Activated CD4-positive, CD25-positive, alpha-beta regulatory T cell treated with anti-CD3 and anti-CD28 coated beads, Interleukin-2, amount 50 U/mL, for 16 hours (primary cell): Measurements from ENCODE around the gene CLGN.
"Not testable (repeated sequence)": the region's sequence is repeated elsewhere in the genome, so short reads cannot be mapped to it uniquely, and the experiment has no call there.

Source experiments
- DNase-seq: peaks from one replicate; pipeline ENCODE4 v3.0.0-alpha.2; 2020; ENCODE audit warnings: low read depth, low spot score

The CLGN gene, protein sequence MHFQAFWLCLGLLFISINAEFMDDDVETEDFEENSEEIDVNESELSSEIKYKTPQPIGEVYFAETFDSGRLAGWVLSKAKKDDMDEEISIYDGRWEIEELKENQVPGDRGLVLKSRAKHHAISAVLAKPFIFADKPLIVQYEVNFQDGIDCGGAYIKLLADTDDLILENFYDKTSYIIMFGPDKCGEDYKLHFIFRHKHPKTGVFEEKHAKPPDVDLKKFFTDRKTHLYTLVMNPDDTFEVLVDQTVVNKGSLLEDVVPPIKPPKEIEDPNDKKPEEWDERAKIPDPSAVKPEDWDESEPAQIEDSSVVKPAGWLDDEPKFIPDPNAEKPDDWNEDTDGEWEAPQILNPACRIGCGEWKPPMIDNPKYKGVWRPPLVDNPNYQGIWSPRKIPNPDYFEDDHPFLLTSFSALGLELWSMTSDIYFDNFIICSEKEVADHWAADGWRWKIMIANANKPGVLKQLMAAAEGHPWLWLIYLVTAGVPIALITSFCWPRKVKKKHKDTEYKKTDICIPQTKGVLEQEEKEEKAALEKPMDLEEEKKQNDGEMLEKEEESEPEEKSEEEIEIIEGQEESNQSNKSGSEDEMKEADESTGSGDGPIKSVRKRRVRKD

DNA sequence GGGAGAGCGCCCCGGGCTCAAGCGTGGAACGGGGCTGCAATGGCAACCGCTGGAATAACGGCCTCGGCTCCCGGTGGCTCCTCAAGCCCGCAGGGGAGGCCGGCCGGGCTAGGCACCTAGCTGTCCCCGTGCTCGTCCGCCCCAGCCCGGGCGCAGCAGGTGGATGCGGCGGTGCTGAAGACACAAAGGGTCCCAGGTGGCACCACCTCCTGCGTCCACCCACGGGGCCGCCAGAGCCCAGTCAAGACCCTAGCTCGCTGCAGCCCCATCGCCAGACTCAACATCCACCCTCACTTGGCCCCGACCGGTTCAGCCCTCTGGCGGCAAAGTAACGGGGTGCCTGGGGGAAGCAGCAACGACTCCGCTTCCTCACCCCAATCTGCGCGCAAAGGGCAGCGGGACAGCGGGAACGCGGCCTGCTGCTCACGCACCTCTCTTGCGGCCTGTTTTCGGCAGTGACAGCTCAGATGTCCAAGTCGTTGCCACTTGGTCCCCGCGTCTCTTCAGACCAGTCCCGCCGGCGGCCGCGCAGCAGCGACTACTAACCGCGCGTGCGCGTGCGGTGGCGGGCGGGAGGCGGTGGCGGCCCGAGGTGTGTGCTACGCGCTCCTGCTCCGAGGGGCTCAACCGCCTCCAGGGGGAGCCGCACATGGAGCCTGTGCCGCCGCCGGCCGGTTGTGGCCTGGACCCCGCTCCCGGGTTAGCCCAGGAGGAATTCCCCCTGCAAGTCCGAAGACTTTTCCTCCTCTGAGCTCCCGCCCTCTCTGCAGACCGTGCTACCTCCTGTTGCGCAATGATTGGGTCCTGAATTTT, at the start of gene CLGN:
Gene CLGN, minus strand, starts transcription at position 543 of the 813 bp plus-strand sequence. CDS start 14,570 bp downstream, outside the sequence.
- no peak for DNase-seq

DNA sequence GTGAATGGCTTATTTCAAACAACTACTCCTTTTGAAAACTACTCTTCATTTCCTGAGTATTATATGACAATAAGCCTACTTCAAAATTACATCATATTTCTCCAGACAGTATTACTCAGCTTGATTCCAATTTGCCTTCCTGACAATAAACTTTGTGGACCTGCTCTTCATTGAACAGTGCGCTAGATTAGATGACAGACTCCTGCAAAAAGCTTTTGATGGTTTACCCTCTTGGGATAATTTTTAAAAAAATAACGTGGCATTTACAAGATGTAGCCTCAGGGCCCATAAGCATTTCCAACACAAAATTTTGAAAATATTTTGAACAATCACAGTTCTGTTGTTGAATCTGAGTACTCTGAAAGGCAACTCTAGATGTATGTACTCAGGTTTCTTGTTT, 44.7 kb upstream of the CLGN start:
- no peak for DNase-seq

DNA sequence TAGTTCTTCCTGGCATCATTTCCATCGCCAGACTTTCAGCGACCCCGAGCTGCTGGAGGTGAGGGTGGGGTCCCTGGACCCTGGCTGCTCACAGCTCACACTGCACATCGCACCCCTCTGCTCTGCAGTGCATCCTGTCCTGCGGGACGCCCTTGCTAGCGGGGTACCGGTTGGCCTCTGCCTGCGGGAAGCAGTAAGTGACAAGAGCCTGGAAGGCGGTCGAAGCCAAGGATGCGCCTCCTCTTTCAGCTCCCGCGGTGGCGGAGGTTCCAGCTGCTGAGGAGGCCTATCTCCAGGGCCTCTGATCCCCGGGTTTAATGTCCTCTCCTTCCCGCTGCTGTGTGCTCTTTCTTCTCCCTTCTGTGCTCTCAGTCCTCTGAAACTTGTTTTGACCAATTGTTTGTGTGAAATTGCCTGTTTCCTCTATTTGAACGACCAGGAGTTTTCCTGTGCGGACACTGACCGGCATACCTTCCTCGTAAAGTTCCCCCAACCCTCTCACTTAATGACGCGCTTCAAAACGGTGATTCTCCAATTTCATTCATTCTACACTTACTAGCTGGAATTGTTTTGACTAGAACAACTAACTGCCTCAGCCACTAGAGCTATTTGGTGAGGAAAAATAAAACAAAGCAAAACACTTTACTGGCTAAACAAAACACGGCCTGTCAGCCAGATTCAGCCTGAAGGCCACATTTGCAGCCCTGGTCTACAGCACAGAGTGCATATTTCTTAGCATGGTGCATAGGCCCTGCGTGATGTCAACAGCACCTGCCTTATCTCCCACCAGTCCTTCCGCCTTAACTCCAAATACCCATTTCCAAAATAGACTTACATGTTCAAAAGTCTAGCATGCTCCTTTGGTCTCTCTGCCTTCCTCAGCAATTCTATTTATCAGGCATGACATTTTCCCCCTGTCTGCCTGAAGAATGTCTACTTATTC, 42.6 kb upstream of the CLGN start:
- no peak for DNase-seq

DNA sequence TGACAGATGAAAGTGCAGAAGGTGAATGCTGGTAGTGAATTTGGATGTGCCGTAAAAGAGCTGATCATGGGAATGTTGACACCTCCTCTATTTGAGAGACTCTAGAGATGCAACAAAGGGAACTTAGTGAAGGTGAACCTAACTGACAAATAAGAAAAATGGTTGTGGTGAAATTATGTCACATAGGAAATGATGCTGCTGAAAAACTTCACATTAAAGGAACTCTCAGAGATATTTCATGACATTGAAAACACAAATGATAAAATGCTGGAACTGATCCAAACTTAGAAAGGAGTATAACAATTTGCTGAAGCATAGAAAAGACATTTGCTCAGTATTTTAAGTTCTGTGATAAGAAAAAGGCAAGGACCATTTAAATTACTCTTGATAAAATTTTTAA, 38.7 kb upstream of the CLGN start:
- no peak for DNase-seq

DNA sequence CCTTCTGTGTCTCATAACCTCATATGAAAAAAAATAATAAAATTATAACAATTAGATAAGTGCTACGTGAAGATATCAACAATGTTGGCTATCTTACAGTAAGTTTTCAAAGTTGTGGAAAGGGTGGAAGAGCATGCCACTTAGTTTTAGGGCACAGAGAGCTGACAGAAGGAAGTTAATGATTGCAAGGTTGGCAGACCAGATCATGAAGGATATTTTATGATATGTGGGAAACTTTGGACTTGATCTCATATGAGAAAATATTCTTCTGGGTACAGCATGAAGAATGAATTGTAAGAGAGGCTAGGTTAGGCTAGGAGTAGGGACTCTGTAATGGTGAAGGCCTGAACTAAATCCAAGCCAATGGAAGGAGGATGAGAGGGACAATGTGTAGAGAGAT, 36.2 kb upstream of the CLGN start:
- no peak for DNase-seq

DNA sequence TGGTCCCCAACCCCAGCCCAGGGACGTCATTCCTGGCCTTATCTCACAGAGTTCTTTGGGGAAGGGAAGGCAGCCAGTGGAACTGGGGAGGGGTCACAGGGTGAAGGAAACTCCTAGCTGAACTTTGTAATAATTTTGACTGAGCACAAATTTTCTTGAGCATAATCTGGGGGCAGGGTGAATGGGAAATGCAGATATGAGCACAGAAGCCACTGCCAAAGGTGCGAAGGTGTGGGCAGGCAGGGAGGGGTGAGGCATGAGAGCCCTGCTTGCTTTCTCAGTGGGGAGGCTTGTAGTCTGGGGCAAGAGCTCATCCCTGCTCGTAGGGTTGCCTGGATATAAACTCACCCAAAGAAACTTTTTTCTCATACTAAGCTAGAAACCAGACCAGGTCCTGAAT, 35.7 kb upstream of the CLGN start:
- DNase-seq = no peak

DNA sequence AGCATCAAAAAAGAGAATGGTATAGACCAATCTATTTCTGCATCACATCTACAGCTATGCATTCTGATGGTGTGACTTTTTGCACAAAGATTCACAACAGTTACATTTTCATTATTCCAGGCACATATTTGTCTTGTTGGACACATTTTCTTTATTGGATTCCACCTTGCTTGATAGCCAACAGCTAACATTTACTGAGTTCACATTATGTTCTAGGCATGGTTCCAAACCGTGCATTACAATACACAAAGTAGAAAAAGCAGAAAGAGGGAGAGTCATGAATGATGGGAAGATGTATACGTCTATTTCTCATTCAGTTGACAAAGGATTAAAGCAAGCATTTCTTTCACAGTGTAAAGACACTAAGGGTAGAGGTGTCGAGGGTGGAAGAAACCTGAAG, 22.9 kb upstream of the CLGN start:
- DNase-seq = no peak

DNA sequence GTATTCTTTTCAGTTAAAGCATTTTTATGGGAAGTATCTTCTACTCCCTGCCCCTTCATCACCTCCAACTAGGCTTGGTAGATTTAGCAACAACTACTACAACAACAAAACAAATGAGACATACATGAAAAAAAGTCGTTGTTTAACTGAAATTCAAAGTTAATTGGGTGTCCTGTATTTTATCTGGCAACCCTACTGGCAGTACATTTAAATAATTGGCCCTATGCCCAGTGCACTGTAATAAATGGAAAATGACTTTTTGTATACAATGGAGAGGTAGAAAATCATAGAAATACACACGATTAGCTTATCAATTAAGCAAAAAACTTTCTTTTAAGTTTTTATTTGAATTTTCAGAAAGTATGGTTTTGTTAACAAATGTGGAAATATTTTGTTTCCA, 21.4 kb upstream of the CLGN start:
- no peak for DNase-seq

DNA sequence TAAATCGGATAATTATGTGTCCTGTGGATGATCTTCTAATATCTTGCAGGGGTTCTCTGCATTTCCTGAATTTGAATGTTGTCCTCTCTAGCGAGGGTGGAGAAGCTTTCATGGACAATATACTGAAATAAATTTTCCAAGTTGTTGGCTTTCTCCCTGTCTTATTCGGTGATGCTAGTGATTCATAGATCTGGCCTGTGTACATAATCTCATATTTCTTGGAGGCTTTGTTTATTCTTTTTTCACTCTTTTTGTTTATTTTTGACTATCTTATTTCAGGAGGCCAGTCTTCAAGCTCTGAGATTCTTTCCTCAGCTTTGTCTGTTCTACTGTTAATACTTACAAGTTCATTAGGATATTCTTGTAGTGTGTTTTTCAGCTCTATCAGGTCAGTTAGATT, 20.7 kb upstream of the CLGN start:
- no peak for DNase-seq

DNA sequence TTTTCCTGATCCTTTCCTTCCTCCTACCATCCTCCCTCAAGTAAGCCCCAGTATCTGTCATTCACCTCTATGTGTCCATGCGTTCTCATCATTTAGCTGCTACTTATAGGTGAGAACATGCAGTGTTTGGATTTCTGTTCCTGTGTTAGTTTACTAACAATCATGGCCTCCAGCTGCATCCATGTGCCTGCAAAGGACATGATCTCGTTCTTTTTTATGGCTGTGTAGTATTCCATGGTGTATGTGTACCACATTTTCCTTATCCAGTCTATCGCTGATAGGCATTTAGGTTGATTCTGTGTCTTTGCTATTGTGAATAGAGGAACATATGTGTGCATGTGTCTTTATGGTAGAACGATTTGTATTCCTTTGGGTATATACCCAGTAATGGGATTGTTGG, 16.9 kb upstream of the CLGN start:
- DNase-seq = not testable (repeated sequence)

DNA sequence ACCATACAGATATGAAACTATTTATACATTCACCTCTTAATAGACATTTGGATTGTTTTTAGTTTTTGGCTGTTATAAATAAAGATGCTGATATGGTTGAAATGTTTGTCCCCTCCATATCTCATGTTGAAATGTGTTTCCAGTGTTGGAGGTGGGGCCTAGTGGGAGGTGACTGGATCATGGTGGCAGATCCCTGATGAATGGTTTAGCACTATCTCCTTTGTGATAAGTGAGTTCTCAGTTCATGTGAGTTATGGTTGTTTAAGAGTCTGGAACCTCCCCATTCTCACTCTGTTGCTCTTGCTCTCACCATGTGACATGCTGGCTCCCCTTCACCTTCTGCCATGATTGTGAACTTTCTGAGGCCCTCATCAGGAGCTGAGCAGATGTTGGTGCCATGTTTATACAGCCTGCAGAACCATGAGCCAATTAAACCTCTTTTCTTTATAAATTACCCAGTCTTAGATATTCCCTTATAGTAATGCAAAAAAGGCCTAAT, 12.2 kb upstream of the CLGN start:
- no peak for DNase-seq

DNA sequence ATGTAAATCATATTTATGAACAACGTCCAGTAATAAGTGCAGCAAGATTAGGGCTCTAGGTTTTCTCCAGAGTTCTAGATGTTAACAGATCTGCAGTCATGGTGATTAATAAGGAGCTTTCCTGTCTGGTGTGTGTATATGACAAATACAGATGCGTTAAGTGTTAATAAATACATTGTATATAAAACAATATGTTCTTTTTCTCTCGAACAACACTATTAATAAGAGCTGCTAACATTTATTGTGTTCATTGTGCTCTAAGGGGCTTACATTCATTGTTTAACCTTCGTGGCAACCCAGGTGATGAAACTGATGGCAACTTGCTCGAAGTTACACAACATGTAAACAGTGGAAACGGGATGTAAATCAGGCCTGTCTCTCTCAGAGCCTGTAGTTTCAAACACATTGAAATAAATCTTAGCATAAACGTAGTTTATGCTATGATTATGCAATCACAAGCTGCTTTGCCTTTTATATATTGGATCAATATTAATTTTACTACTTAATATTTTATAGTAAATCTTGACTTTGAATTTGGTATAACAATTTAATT, 547 bp upstream of the CLGN start:
- no peak for DNase-seq

DNA sequence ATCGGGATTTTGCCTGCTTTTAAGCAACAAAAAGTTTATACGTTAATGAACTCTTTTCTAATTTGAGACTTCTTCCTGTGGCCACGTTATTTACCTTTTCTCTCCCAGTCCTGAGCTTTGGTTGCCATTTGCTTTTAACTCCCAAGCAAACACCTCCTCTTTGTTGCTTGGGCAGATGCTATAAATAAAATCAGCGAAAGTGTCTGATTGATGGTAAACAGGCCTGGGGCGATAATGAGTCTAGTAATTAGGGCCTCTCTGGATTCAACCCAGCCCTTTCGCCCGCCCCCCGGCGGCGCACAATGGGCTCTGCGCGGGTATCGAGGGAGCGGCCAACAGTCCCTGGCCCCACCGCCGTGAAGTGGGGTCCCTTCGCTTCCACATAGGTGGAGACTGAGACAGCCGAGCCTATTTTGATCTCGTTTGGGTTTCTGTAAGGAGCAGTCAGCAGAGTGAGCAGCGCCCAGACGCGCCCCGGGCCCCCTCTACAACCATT, 790 bp downstream of the CLGN start:
- no peak for DNase-seq

DNA sequence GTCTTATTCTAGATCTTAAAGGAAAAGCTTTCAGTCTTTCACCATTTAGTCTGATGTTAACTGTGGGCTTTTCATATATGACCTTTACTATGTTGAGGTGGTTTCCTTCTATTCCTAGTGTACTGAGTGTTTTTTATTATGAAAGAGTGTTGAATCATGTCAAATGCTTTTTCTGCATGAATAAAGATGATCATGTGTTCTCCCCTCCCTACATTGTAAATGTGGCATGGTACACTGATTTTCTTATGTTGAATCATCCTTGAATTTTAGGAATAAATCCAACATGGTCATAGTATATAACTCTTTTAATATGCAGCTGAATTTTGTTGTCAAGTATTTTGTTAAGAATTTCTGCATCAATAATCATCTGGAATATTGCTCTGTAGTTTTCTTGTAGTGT, 4.3 kb downstream of the CLGN start:
- no peak for DNase-seq

DNA sequence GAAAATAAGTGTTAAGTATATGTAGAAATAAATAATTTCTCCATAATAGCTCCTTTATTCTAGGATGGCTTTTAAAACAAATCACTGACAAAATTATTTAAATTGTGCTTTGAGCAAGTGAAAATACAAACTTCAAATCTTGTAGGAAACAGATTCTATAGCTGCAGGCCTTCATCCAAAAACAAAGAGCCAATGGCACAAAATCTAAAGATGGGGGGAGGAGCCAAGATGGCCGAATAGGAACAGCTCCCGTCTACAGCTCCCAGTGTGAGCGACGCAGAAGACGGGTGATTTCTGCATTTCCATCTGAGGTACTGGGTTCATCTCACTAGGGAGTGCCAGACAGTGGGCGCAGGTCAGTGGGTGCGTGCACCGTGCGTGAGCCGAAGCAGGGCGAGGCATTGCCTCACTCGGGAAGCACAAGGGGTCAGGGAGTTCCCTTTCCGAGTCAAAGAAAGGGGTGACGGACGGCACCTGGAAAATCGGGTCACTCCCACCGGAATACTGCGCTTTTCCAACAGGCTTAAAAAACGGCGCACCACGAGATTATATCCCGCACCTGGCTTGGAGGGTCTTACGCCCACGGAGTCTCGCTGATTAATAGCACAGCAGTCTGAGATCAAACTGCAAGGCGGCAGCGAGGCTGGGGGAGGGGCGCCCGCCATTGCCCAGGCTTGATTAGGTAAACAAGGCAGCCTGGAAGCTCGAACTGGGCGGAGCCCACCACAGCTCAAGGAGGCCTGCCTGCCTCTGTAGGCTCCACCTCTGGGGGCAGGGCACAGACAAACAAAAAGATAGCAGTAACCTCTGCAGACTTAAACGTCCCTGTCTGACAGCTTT, 14.1 kb downstream of the CLGN start:
- not testable (repeated sequence) for DNase-seq

DNA sequence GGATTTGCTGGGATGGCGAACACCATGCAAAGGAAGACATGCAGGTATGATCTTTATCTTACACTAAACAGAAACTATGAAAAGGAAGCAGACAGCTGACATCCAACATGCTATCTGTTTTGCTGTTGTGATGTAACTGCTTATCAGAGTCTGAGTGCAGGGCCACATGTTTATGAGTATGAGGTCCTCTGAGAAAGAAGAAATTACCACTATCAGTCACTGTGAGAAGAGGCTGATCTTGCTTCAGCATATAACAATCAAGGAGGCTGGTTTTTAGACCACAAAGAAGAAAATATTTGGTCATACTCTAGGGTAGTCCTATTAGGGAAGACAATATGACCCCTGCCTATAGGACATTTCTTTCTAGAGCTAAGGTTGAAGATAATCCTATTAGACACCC, 18.5 kb downstream of the CLGN start:
- DNase-seq = no peak

DNA sequence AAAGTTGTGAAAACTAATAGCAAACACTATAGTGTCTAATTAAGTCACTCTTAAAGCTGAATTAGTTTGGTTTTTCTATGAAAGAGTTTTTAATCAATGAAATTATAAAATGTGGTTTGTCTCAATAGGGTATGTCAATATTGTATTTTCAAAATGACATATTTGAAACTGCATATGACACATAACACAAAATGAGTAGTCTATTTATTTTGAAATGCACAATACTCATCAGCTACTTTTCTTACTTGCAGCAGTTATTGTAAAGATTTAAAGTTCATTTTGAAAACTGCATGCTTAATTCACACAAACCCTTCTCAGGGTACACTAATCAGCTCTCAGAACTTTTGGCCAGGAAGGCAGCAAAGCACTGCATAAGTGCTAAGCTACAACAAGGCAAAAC, 21.2 kb downstream of the CLGN start:
- no peak for DNase-seq

DNA sequence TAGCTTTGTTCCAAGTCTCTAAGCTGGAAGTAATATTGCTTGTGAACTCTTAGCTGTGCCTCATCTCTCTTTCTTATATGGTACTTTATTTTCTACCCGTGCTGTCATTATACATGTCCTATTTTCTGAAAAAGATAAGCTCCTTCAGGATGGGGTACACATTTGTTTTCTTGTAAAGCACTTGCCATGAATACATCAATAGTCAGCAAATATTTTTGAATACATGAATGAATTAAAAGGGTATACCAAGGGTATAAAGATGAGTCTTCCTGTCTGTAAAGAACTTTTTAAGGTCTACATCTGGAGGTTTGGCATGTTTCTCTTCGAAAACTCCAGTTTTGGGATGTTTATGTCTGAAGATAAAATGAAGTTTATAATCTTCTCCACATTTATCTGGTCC, 27.3 kb downstream of the CLGN start:
- DNase-seq = no peak

DNA sequence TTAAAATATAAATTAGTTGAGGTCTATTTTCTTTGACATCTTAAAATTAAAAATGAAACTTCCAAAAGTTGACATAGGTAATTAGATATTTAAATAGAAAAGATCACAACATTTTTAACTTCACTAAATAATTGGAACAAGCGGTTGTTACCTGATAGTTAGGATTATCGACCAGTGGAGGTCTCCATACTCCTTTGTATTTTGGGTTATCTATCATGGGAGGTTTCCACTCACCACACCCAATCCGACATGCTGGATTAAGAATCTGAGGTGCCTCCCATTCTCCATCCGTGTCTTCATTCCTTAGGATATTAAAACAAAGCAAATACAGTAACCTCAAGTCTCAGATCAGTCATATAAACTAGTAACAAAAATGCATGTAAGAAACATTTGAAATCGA, 31.8 kb downstream of the CLGN start:
- DNase-seq = no peak

DNA sequence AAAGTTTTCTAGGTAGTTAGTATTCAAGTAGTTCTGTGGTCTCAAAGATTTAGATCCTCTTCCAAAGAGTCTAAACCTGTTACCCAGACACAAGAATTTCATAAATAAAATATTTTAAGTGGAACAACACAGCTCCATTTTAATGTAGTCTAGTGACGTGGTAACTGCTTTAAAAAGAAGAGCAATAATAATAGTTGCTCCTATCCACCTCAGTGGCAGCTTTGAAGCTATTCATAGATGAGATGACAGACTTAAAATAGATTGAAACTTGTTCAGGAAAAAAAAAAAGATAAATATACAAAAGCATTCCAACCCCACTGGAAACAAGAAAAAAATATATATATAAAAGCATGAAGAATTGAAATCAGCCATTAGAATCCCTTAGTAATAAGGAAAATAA, 39.4 kb downstream of the CLGN start:
- no peak for DNase-seq
